ENCODE data around the gene MAN2C1. TPM values are rescaled to one million over a fixed set of nuclear protein-coding genes. Genes with fewer than 3 reads are reported as not detected.
"Not testable (repeated sequence)": the region's sequence is repeated elsewhere in the genome, so short reads cannot be mapped to it uniquely, and the experiment has no call there.

MAN2C1 gene
- total RNA-seq, 2 experiments from 2014 or later = 123 to 135 TPM

DNA sequence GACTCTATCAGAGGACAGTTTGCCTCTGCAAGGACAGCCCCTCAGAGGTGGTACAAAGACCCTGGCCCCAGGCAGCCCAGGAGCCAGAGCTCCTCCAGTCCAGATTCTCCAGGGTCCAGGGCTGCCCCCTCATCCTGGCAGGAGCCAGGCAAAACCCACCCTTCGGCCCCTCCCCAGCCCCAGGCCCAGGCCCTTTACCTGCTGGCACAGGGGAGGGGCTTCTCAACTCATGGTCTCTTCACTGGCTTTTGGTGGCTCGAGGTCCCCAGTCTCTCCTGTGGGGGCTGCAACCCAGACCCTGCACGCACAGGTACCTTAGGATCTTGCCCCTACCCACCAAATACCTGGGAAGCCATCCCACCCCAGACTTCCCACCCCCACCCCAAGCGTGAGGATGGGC lies 13.0 kb downstream of the MAN2C1 start:
- peaks cover 13% of the 10 kb centered on the region for H3K36me3 Mint-ChIP-seq
- H3K4me3 Mint-ChIP-seq = no peak overlapping the region
- no peak for DNase-seq
- no peaks in the 10 kb centered on the region for H3K27me3 Mint-ChIP-seq
- no peak overlapping the region for H3K27ac Mint-ChIP-seq
- peaks cover 7% of the 10 kb centered on the region for H3K4me1 Mint-ChIP-seq
- no peaks in the 10 kb centered on the region for H3K9me3 Mint-ChIP-seq

- DNase-seq = no peak
- Mint-ChIP-seq H3K27ac (no peak overlapping the region), H3K27me3 (no peaks in the 10 kb centered on the region), H3K9me3 (peaks cover 8% of the 10 kb centered on the region), H3K4me3 (no peak overlapping the region), H3K4me1 (peaks cover 16% of the 10 kb centered on the region), H3K36me3 (peaks cover 21% of the 10 kb centered on the region)
Observed at GRCh38 chr15:75354454-75354853, 14.0 kb downstream of the MAN2C1 start.

GRCh38 chr15:75353604-75354003 lies 14.8 kb downstream of the MAN2C1 start:
- no peak overlapping the region for H3K27ac Mint-ChIP-seq
- H3K9me3 Mint-ChIP-seq = peaks cover 11% of the 10 kb centered on the region
- DNase-seq = no peak
- no peak overlapping the region for H3K4me3 Mint-ChIP-seq
- peaks cover 21% of the 10 kb centered on the region for H3K4me1 Mint-ChIP-seq
- no peaks in the 10 kb centered on the region for H3K27me3 Mint-ChIP-seq
- H3K36me3 Mint-ChIP-seq = peaks cover 29% of the 10 kb centered on the region

GRCh38 chr15:75352186-75353080 lies 16.0 kb downstream of the MAN2C1 start:
- H3K36me3 Mint-ChIP-seq = peaks cover 32% of the 10 kb centered on the region
- DNase-seq = no peak
- peaks cover 23% of the 10 kb centered on the region for H3K4me1 Mint-ChIP-seq
- no peak overlapping the region for H3K4me3 Mint-ChIP-seq
- H3K27me3 Mint-ChIP-seq = no peaks in the 10 kb centered on the region
- H3K27ac Mint-ChIP-seq = no peak overlapping the region
- H3K9me3 Mint-ChIP-seq = peaks cover 11% of the 10 kb centered on the region

DNA sequence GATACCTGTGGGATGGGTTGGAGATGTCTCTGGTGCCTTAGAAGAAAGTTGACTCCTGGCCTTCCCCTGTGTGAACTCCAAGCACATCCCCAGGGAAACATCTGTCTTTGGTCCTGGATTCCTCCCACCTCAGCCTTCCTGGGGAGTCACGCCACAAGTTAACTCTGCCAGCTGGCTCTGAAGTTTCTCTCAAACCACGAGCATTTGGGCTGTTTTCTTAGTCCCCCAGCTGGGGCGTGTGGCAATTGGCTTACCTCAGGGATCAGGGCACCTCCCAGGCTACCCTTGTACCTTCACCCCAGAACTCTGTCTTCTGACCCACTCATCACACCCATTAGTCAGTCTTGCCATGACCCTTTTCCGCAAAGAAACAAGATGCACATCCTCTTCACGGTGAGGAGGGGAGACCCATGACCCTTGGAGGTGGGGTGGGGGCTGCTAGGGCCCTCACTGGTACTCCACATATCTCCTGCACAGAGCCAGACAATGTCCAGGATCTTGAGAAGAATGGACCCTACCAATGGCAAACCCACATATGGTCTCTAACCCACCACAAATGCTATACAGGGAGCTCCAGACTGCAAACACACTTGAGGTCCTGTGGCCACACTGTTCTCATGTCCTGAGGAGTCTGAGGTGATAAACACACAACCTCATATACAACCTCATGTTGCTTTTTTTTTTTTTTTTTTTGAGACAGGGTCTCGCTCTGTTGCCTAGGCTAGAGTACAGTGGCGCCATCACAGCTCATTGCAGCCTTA lies 17.6 kb downstream of the MAN2C1 start:
- H3K27me3 Mint-ChIP-seq = peaks cover 4% of the 10 kb centered on the region
- peaks cover 32% of the 10 kb centered on the region for H3K36me3 Mint-ChIP-seq
- peaks cover 11% of the 10 kb centered on the region for H3K9me3 Mint-ChIP-seq
- no peak for DNase-seq
- no peak overlapping the region for H3K4me3 Mint-ChIP-seq
- H3K27ac Mint-ChIP-seq = peak overlapping the region; percentile 94
- peaks cover 30% of the 10 kb centered on the region for H3K4me1 Mint-ChIP-seq

DNA sequence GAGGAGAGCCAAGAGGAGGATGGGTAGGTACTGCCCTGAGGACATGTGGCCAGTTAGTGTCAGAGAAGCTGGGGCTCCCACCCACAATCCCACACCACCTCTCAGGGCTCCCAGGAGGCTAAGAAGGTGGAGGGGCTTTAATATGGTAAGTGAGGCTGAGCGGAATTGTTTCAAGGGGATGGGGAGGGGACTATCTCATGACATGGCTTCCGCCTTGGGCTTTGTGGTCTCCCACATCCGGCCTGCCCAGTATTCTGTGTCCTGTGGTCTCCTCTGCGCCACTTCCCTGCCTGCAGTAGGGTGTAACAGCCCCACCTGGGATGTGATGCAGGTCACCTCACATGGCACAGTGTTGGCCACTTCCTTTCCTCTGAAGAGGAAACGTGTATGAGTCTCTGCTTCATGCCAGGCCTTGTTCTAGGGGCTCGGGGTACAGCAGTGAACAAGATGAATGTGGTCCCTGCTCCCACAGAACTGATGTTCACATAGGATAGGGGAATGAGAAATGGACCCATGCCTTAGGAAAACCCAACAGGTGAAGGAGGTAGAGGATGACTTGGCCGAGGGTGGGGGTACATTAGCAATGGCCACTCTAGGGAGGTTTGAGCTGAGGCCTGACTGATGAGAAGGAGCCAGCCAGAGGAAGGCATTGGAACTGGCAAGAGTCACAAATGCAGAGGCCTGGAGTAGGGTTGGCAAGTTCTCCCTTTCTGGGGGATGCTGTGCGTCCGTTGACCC lies 18.4 kb downstream of the MAN2C1 start:
- peak; percentile 83 for DNase-seq
- Mint-ChIP-seq H3K27ac (peak overlapping the region; percentile 94), H3K27me3 (peaks cover 4% of the 10 kb centered on the region), H3K9me3 (peaks cover 11% of the 10 kb centered on the region), H3K4me3 (peak overlapping the region; percentile 22), H3K4me1 (peaks cover 30% of the 10 kb centered on the region), H3K36me3 (peaks cover 32% of the 10 kb centered on the region)

DNA sequence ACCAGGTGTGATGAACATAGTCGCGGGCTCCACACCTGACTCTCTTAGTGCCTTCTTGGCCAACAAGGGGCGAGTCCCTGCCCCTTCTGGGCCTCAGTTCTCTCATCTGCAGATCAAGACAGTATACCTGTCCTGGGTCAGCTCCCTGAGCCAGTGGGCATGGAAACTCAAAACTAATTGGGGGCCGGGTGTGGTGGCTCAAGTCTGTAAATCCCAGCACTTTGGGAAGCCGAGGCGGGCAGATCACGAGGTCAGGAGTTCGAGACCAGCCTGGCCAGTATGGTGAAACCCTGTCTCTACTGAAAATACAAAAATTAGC lies 19.1 kb downstream of the MAN2C1 start:
- peaks cover 30% of the 10 kb centered on the region for H3K4me1 Mint-ChIP-seq
- H3K27ac Mint-ChIP-seq = peak overlapping the region; percentile 94
- not testable (repeated sequence) for DNase-seq, H3K27me3 Mint-ChIP-seq, H3K4me3 Mint-ChIP-seq
- H3K36me3 Mint-ChIP-seq = peaks cover 32% of the 10 kb centered on the region
- peaks cover 11% of the 10 kb centered on the region for H3K9me3 Mint-ChIP-seq

DNA sequence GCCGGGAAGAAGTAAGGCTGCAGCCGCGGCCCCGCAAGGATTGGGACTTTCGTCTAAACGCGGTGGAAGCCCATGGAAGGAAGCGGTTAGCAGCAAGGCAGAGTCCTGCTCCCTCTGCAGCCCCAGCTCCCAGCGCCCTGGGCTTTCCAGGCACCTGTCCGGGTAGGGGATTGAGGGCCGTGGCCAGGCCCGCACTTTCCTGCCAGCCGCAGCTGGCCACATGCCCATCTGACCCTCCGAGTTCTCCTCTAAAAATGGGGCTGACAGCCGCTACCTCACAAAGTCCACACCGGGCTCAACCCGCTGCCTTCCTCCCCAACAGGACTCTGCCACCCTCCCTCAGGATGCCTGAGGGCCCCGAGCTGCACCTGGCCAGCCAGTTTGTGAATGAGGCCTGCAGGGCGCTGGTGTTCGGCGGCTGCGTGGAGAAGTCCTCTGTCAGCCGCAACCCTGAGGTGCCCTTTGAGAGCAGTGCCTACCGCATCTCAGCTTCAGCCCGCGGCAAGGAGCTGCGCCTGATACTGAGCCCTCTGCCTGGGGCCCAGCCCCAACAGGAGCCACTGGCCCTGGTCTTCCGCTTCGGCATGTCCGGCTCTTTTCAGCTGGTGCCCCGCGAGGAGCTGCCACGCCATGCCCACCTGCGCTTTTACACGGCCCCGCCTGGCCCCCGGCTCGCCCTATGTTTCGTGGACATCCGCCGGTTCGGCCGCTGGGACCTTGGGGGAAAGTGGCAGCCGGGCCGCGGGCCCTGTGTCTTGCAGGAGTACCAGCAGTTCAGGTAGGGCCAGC lies 19.7 kb downstream of the MAN2C1 start:
- Mint-ChIP-seq H3K27me3 (peaks cover 4% of the 10 kb centered on the region), H3K9me3 (peaks cover 11% of the 10 kb centered on the region), H3K4me1 (peaks cover 30% of the 10 kb centered on the region), H3K4me3 (peak overlapping the region; percentile 59), H3K27ac (peak overlapping the region; percentile 62), H3K36me3 (peaks cover 32% of the 10 kb centered on the region)
- DNase-seq = no peak

DNA sequence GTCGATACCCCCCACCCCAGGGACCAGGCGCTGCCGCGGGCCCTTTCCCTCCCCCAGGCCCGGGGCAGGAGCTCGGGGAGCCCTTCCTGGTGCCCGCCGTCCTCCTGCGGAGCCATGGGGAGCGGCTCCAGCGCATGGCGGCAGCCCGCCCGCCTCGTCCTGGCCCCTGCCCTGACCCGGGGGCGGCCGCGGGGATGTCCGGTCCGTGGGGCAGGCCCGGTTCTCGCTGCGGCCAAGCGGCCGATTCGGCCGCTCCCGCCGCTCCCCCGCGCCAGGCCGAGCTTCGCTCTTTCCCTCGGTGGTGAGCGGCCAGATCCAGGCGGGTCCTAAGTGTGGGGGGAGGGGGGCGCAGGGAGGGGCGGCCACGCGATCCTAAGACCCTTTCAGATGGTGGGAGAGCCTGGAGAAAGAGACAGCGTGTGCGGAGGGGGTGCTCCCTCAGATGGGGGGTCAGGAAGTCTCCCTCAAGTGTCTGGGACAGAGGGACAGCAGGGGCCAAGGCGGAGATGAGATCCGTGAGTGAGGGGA lies 20.3 kb downstream of the MAN2C1 start:
- no peak for DNase-seq
- peaks cover 30% of the 10 kb centered on the region for H3K4me1 Mint-ChIP-seq
- peaks cover 11% of the 10 kb centered on the region for H3K9me3 Mint-ChIP-seq
- peaks cover 32% of the 10 kb centered on the region for H3K36me3 Mint-ChIP-seq
- H3K27me3 Mint-ChIP-seq = peaks cover 4% of the 10 kb centered on the region
- H3K27ac Mint-ChIP-seq = no peak overlapping the region
- H3K4me3 Mint-ChIP-seq = peak overlapping the region; percentile 81

- H3K9me3 Mint-ChIP-seq = peaks cover 11% of the 10 kb centered on the region
- peaks cover 30% of the 10 kb centered on the region for H3K4me1 Mint-ChIP-seq
- peak; percentile 62 for DNase-seq
- peaks cover 28% of the 10 kb centered on the region for H3K36me3 Mint-ChIP-seq
- H3K27ac Mint-ChIP-seq = peak overlapping the region; percentile 46
- H3K27me3 Mint-ChIP-seq = peaks cover 4% of the 10 kb centered on the region
- peak overlapping the region; percentile 81 for H3K4me3 Mint-ChIP-seq
Observed at GRCh38 chr15:75347222-75348033, 21.0 kb downstream of the MAN2C1 start.

DNA sequence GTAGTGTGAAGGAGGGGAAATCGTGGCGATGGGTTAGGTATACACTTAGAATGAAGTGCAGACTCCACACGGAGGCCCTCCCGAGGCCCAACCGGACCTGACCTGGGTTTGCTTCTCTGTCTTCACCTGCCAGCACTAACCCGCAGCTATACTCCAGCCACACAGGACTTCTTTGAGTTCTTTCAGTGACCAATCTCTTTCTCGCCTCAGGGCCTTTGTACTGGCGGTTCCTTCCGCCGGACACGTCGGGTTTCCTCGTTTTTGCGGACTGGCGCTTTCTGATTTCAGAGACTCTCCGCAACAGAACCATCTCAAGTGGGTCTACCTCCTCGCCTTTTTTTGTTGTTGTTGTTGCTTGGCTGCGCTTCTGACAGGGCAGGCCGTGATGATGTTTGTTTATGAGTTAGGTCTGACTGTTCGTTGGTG lies 21.6 kb downstream of the MAN2C1 start, which contains the start of gene NEIL1:
NEIL1 (plus strand) TSS at position 244 of the 426 bp plus-strand sequence. CDS start 1,867 bp downstream, outside the sequence.
- Mint-ChIP-seq H3K36me3 (peaks cover 28% of the 10 kb centered on the region), H3K27ac (peak within 1 kb of the TSS; percentile 46), H3K4me1 (peaks cover 30% of the 10 kb centered on the region), H3K9me3 (peaks cover 11% of the 10 kb centered on the region), H3K4me3 (peak within 1 kb of the TSS; percentile 81), H3K27me3 (peaks cover 4% of the 10 kb centered on the region)
- no peak for DNase-seq

GRCh38 chr15:75343953-75344352 lies 24.5 kb downstream of the MAN2C1 start:
- not testable (repeated sequence) for H3K27me3 Mint-ChIP-seq, H3K9me3 Mint-ChIP-seq, H3K4me3 Mint-ChIP-seq, DNase-seq, H3K4me1 Mint-ChIP-seq, H3K27ac Mint-ChIP-seq
- H3K36me3 Mint-ChIP-seq = peaks cover 10% of the 10 kb centered on the region

GRCh38 chr15:75342221-75342620 lies 26.2 kb downstream of the MAN2C1 start:
- no peak overlapping the region for H3K4me3 Mint-ChIP-seq
- H3K36me3 Mint-ChIP-seq = peaks cover 4% of the 10 kb centered on the region
- H3K27ac Mint-ChIP-seq = no peak overlapping the region
- peaks cover 6% of the 10 kb centered on the region for H3K4me1 Mint-ChIP-seq
- no peak for DNase-seq
- H3K27me3 Mint-ChIP-seq = peaks cover 4% of the 10 kb centered on the region
- H3K9me3 Mint-ChIP-seq = no peaks in the 10 kb centered on the region

Data from activated naive CD8-positive, alpha-beta T cell treated with anti-CD3 and anti-CD28 coated beads for 36 hours (primary cell).